ENCODE results near the gene ORC5.
"Not testable (repeated sequence)": the region's sequence is repeated elsewhere in the genome, so short reads cannot be mapped to it uniquely, and the experiment has no call there.

The ORC5 gene

DNA sequence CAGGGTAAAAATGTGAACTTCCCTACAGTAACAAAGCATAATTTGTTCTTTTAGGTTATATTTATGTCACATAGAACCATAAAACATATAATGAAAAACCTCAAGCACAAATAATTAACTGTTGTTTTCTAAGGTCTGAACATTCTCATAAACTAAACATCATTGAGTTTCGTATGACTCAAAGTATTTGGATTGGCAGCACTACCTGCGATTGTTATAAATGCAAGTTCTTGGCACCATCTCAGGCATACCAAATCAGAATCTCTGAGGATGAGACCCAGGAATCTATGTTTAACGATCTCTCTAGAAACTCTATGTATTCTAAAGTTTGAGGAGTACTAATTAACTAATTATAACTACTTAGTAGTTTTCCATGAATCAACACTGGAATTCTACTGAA lies 22.5 kb downstream of the ORC5 start:
- no peak for DNase-seq (ENCODE audit: low read depth)

DNA sequence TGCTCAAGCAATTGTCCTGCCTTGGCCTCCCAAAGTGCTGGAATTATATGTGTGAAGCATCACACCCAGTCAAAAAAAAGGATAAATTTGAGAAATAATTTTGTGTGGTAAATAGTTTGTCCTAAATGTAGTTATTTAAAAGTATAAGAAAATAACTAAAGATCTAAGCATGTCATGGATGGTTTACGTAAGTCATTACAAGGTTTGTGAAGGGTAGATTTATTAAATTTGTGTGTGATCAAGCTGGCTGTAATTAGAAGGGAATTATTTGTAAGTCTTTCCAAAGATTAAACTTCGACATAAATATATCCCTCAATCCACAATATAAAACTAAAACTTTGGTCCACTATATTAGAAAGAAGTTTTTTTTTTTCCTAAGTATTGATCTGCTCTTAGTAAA lies 28.6 kb downstream of the ORC5 start:
- DNase-seq (ENCODE audit: low read depth) = no peak

DNA sequence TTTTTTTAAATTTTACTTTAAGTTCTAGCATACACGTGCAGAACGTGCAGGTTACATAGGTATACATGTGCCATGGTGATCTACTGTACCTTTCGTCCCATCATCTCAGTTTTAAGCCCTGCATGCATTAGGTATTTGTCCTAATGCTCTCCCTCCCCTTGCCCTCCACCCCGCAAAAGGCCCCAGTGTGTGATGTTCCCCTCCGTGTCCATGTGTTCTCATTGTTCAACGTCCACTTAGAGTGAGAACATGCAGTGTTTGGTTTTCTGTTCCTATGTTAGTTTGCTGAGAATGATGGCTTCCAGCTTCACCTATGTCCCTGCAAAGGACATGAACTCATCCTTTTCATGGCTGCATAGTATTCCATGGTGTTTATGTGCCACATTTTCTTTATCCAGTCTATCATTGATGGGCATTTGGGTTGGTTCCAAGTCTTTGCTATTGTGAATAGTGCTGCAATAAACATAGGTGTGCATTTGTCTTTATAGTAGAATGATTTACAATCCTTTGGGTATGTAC lies 30.2 kb downstream of the ORC5 start:
- not testable (repeated sequence) for DNase-seq (ENCODE audit: low read depth)

DNA sequence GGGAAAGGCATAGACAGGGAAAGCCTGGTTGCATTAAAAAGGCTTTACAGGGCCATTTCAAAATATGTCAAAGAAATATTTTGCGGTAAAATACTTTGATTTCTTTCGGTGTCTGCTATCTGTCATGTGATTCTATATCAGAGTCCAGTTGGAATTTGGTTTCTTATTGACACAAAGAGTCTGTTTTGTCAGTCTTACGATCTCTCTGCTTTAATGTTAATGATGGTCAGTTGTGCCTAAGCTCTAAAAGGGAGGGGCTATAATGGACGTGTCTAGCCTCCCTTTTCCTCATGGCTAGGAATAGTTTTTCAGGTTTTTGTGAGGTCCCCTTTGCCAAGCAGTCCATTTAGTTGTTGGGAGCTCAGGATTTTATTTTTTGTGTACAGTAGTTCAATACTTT lies 31.5 kb downstream of the ORC5 start:
- DNase-seq (ENCODE audit: low read depth) = no peak

DNA sequence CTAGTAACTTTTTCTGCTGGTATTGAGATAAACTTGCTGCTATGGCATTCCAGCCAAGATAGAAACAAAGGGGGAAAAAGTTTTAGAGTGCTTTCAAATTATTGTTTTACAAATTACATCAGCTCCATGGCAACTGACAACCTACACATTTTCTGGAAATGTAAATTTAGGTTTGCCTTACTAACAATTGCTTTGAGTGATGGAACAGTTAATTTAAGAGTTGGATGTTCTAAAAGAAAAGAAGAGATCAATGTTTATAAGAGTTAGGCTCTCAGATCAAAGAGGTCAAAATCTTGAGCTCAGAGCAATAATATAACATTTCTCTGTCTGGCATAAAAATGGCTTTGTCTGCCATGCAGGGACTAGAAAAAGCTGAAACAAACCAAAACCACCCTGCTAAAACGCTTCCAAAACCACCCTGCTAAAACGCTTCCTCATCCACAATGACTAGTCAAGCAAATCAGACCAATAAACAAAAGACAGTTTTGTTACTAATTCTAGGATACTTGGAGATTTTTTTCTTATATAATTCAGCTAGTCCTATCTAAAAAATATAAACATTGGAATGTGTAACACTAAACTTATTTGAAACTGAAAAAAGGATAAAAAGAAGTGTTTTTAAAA lies 32.3 kb downstream of the ORC5 start:
- no peak for DNase-seq (ENCODE audit: low read depth)

DNA sequence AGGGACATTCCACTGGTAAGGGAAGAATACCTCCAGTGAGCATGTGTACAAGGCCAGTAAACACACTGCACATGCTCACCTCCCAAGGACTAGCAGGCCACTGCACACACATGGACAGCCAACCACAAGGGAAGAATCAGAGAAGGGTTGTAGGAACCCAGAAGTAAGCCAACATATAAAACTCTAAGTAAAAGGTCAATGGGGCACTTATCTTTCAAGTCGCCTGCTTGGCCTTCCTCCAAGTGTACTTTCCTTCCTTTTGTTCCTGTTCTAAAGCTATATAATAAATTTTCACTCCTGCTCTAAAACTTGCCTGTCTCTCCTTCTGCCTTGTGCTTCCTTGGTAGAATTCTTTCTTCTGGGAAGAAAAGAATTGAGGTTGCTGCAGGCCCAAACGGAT lies 33.0 kb downstream of the ORC5 start:
- no peak for DNase-seq (ENCODE audit: low read depth)

DNA sequence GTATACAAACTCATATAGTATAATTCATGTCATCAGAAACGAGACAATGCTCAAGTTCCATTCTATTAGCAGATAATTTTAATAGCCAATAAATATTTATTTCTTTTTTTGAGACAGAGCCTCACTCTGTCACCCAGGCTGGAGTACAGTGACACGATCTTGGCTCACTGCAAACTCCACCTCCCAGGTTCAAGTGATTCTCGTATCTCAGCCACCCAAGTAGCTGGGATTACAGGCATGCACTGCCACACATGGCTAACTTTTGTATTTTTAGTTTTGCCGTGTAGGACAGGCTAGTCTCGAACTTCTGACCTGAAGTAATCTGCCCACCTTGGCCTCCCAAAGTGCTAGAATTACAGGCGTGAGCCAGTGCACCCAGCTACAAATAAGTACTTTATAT lies 45.7 kb downstream of the ORC5 start:
- no peak for DNase-seq (ENCODE audit: low read depth)

DNA sequence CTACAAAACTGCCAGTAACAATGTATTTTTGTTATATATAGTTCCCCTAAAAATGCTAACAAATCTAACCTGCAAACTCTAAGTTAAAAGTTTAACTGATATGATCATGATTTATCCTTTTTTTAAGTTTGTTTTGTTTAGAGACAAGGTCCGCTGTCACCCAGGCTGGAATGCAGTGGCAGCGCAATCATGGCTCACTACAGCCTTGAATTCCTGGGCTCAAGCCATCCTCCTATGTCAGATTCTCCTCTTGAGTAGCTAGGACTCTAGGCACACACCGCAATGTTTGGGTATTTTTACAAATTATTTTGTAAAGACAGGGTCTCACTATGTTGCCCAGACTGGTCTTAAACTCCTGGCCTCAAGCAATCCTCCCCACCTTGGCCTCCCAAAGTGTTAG lies 46.6 kb downstream of the ORC5 start:
- no peak for DNase-seq (ENCODE audit: low read depth)

DNA sequence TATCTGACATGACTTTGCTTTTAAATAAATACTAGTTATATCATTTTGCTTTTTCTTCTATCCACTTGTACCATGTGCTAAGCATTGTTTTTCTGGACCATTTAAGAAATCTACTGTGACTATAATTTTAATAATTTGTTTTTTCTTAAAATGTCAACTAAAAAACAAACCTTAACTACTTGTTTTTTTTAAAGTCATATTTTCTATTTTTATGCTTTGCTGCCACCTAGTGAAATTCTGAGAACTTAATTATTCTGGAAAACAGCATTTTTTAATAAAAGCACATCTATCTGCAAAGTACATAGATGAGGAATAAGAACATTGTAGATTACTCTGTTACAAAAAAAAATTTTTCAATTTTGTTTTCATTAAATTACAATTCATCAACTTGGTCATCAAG lies 47.4 kb downstream of the ORC5 start:
- no peak for DNase-seq (ENCODE audit: low read depth)

DNA sequence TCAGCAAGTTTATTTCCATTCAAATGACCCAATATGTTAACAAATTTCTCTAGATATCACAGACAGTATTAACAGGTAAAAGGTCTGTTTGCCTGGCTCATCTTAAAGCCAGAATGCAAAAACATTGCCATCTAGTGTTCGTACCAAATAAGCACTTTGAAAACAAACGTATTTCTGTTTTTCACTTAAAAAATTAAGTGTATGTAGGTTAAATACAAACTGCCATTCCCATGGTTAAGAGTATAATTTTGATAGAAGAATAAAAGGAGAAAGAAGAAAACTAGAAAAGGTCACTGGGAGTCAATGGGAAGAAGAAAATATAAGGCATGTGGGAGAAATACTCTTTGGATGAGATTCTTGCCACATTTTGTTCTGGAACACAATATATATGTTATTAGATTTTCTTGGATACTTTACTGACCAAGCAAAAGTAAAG lies 51.0 kb downstream of the ORC5 start:
- DNase-seq (ENCODE audit: low read depth) = no peak

DNA sequence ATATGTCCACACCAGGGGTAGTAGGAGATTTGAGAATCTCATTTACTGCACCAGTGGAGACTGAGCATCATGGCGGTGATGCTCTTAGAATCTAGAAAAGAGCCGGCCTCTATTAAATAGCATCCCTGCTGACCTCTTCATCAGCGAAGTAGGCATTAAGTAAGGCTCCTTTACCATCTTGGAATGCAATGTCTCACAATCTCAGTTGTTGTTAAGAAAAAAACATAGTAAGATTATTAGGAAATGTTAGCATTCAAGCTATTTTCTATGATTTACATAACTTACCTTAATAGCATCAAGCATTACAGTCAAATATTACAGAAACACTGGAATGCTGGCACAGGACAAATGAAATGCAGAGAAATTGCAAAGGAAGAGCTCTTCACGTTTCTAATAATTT lies 54.5 kb downstream of the ORC5 start:
- DNase-seq (ENCODE audit: low read depth) = no peak

DNA sequence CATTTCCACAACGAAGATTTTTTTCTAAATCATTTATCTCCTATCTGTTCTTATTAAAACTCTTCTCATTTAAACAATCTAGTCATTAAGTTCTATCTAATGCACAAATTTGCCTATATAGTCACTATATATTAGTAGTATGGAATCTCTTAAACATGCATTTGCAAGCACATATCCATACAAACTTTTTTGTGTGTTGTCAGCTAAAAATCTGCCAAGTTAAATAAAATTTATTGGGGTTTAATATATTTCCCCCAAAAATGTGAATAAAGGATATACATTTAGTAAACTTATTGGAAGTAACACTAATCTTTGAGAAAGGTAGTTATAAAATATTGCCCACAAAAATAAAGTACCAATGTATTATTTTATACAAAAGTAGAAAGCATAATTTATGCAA lies 55.3 kb downstream of the ORC5 start:
- no peak for DNase-seq (ENCODE audit: low read depth)

DNA sequence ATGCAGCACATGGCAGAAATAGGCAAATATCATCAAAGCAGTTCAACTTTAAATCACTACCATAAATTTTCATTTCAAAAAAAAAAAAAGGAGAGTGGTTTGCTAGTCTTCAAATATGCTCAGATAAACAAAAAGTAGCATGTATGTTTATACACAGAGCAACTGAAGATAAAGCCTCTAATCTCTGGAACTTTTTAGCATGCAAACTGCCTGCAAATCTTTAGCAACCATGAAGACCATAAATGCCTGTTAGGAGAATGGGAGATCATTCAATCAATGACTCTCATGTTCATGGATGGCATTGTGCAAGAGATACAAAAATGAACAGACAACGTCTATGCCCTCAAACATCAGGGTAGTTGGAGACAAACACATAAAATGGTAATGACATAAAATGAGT lies 57.3 kb downstream of the ORC5 start:
- DNase-seq (ENCODE audit: low read depth) = no peak

DNA sequence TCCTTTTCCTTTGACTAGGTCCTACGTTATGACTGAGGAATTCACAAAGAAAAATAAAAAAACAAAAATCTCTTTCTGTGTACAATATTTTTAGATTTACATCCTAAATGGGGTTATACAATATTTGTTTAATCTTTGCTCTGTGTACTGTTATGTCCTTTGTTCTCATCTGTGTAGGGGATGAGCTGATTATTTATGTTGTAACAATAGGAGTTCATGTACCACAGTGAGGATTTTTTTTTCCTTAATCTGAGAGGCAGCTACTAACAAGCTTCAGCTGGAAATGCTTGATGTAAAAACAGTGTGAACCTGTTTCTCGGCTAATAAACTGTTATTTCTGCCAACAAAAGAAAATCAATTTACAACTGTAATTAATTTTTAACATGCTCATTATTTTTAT lies 58.0 kb downstream of the ORC5 start:
- DNase-seq (ENCODE audit: low read depth) = no peak

DNA sequence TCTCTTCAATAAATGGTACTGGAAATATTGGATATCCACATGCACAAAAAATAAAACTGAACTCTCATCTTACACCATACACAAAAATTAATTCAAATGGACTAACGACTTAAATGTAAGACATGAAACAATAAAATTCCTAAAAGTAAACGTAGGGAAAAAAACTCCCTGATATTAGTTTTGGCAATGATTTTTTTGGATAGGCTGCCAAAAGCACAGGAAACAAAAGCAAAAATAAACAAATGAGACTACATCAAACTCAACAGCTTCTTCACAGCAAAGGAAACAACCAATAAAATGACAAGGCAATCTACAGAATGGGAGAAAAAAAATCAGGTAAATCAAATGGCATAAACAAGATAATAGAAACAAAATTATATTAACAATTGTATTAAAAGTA lies 65.7 kb downstream of the ORC5 start:
- no peak for DNase-seq (ENCODE audit: low read depth)

DNA sequence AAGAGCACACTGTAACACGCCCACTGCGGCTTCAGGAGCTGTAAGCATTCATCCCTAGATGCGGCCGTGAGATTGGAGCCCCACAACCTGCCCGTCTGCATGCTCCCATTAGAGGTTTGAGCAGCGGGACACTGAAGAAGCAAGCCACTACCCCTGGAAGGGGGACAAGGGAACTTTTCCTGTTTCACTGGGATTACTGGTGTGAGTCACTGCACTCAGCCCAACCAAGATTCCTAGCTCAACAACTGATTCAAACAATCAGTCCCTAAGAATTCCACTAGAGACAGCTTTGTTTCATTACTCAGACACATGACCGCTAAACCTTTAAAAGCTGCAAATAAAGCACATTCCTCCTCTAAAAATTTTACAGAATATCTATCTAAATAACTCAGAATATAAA lies 69.8 kb downstream of the ORC5 start:
- no peak for DNase-seq (ENCODE audit: low read depth)

DNA sequence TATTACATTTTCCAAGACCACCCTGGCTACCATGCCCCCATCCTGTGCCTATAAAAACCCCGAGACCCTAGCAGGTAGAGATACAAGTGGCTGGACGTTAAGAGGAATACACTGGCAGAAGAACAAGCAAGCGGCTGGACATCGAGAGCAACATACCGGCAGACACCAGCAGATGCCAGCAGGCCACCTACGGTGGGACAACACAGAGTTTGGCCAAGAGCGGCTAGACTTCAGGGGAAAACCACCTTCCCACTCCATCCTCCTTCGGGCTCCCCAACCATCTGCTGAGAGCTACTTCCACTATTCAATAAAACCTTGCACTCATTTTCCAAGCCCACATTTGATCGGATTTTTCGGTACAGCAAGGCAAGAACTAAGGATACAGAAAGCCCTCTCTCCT lies 70.3 kb downstream of the ORC5 start:
- DNase-seq (ENCODE audit: low read depth) = no peak

DNA sequence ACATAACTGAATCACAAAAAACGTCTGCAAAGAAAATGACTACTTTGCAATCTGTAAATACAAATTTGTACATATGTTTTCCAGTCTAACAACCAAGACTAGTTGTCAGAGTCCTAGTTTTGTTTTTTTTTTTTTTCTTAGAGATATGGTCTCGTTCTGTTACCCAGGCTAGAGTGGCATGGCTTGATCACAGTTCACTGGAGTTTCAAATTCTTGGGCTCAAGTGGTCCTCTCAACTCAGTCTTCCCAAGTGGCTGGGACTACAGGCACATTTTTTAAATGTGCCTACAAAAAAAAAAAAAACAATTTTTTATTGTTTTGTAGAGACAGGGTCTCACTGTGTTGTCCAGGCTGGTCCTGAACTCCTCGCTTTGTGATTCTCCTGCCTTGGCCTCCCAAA lies 70.8 kb downstream of the ORC5 start:
- no peak for DNase-seq (ENCODE audit: low read depth)

DNA sequence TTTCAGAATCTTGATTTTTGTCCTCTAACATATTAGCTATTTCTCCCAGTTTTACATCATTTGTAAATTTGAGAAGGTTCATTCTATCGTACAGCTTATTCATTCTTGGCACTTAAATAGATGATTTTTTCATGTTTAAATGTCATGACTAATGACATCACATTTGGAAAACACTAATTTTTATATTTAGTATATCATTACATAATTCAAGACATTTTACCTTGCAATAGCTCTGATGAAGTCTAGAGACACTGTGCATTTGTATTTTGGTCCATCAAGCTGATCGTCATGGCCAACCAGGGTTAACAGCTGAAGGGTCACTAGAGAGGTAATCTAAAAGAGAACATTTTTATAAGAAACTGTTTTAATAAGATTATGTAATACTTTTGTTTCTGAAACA lies 71.3 kb downstream of the ORC5 start:
- DNase-seq (ENCODE audit: low read depth) = no peak

DNA sequence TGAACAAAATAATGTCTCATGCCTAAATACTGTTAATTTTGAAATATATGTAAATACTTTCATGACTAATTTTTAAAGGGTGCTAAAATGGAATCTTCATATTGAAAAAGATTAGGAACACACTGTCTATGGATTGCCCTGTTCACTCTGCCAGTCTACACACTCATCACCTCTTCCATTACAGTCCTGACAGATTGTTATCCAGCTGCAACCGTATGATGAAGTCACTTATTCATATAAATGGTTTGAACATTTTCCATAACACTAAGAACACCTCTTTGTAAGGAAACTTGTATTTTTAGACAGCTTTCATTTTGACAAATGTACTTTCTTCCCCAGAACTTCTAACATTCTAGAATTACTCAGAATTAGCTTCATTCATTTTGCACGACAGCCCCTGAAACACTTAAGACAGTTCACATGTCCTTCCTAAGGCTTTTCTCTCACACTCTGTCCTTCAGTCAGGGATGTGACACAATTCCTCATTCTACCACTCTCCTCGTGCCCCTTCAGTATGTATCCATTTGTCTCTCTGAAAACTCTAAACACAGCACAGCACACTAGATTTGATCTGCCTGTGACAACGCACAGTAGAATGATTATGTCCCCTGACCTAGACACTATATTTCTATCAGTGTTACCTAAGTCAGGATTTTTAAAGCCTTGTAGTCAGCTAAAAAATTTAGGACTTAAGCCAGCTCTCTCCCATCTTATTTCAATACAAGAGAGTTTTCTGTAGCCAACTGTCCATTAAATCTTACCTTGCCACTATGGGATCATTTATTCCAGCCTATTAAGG lies 71.9 kb downstream of the ORC5 start:
- no peak for DNase-seq (ENCODE audit: low read depth)

DNA sequence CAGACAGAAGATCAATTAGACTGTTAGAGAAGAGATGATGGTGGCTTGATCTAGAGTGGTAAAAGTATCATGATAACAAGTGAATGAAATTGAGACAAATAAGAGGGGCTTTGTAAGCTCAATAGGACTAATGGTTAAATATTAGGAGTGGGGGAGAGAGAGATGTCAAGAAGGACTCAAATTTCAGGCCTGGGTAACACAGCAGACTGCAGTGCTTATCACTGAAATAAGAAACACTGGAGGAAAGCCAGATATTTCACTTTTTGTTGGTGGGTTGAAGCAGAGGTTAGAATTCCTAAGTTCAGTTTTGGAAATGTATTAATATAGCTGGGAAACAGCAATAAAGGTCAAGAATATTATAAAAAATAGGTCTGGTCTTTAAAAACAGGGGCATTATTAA lies 74.6 kb downstream of the ORC5 start:
- DNase-seq (ENCODE audit: low read depth) = no peak

DNA sequence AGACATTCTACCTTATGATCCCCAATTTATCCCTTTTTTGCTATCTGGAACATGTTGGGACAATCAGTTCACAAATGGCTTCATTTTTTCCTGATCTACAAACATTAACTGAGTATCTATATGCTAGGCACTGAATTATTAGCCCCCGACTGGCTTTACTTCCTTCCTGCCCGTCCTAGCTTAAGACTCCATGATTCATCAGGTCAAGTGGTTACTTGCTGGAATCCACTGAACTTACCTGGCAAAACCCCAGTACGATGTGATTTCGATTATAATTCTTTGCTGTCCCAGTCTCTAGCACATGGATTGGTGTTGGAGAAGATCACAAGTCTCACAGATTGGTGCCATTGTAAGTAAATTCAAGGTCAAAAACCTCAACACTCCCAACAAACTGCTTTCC lies 77.1 kb downstream of the ORC5 start:
- no peak for DNase-seq (ENCODE audit: low read depth)

DNA sequence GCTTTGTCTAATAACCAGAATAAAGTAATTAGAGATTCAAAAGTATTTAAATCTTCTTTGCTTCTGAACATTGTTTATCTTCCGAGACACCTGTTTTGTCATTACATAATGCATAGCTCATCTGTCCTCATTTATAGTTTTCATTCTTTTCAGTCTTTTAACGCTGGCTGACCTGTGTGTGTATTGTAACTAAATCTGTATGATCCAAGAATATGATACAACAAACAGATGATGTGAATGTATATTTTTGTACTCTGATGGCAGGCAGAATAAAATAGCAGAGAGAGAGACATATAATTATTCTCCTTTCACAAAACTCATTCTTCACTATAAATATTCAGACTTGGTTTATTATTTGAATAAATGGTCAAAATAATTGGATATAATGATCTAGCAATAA lies 80.6 kb downstream of the ORC5 start:
- no peak for DNase-seq (ENCODE audit: low read depth)

DNA sequence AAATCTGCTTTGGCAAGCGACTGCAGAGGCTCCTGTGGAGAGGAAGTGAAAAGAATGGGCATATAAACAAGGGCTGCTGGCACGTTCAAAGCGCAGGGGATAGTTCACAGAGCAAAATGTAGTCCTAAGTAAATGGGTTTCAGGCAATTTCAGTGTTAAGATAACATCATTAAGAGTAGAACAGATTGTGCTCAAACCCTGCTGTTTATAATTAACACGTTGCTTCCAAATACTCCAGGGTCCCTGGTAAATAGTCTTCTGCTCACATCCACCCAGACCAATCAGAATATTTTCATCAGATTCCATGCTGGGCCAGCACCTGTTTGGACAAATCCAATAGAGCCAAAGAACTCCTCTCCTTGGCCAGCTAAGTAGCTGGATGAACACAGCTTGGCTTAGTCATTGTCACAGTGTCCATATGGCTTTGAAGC lies 81.4 kb downstream of the ORC5 start:
- no peak for DNase-seq (ENCODE audit: low read depth)

All from activated T-cell treated with anti-CD3 and anti-CD28 coated beads for 1 hour (primary cell).